Activated CD4-positive, alpha-beta T cell treated with anti-CD3 and anti-CD28 coated beads, Interleukin-10, Interleukin-2, amounts not matched to agents 100 ng/mL and 50 ng/mL, durations not matched to agents 16 hours and 8 hours (primary cell): ENCODE measurements around the gene KRTAP10-6.
"Not testable (repeated sequence)": the region's sequence is repeated elsewhere in the genome, so short reads cannot be mapped to it uniquely, and the experiment has no call there.

Experiments
- DNase-seq: peaks from one replicate; pipeline ENCODE4 v3.0.0-alpha.2; 2020

Gene KRTAP10-6

DNA sequence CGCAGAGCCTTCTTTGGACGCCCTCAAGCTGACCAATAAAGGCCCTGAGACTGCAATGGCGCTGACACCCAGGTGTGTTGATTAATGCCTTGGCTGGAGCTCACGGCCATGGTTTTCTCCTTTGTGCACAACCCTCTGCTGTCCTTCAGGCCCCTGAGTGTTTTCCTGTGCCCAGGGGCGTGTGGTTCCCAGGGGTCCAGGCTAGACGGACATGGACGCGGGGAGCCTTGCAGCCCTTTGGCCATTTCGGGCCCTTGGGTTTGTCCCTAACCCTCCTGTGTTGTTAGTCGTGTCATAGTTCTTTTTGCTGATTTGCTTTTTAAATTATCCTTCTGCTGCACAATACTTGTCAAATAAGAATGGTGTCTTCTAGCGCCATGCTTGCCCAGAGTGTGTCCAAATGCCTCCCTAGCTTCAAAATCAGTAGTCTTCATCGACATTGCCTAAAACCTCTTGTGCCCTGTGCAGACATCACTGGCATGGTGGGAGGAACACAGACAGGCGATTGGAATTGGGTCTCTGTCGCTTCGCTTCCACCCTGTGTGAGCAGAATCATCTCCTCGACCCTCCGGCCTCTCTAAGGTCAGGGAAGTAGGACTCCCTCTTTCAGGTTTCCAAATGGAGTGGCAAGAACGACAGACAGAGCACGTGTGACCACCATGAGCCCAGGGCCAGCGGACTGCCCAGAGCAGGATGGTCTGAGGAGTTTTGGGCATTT lies 16.8 kb downstream of the KRTAP10-6 start:
- DNase-seq = no peak

GRCh38 chr21:44574457-44575306 lies 17.6 kb downstream of the KRTAP10-6 start:
- DNase-seq = peak; percentile 6

DNA sequence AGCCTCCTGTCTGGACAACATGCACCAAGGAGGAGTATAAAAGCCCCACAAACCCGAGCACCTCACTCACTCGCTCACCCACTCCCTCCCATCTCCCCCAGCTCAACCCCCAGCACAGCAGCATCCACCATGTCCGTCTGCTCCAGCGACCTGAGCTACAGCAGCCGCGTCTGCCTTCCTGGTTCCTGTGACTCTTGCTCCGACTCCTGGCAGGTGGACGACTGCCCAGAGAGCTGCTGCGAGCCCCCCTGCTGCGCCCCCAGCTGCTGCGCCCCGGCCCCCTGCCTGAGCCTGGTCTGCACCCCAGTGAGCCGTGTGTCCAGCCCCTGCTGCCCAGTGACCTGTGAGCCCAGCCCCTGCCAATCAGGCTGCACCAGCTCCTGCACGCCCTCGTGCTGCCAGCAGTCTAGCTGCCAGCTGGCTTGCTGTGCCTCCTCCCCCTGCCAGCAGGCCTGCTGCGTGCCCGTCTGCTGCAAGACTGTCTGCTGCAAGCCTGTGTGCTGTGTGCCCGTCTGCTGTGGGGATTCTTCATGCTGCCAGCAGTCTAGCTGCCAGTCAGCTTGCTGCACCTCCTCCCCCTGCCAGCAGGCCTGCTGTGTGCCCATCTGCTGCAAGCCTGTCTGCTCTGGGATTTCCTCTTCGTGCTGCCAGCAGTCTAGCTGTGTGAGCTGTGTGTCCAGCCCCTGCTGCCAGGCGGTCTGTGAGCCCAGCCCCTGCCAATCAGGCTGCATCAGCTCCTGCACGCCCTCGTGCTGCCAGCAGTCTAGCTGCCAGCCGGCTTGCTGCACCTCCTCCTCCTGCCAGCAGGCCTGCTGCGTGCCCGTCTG lies 18.5 kb downstream of the KRTAP10-6 start, which contains the start of gene KRTAP10-4:
KRTAP10-4 (plus strand) TSS at position 100 of the 827 bp plus-strand sequence; CDS start at position 130, 30 bp downstream.
- DNase-seq = not testable (repeated sequence)

GRCh38 chr21:44572959-44573583 lies 19.2 kb downstream of the KRTAP10-6 start:
- no peak for DNase-seq

- DNase-seq = no peak
Observed at GRCh38 chr21:44571844-44572782, 20.2 kb downstream of the KRTAP10-6 start.

DNA sequence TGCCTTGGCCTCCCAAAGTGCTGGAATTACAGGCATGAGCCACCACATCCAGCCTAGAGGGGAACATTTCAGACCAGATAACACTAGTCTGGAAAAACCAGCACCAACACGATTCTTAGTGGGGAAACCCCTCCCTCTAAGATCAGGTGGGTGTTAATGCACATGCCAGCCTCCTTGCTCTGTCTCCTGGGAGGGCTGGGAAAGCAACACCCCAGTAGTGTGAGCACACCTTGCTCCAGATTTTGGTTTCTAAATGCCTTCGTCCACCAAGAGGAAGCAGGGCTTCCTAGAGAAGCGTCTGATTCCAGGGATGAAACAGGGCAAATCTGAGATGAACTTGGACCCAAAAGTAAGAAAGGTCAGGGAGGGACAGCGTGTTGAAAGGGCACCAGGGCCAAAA lies 21.0 kb downstream of the KRTAP10-6 start:
- no peak for DNase-seq

DNA sequence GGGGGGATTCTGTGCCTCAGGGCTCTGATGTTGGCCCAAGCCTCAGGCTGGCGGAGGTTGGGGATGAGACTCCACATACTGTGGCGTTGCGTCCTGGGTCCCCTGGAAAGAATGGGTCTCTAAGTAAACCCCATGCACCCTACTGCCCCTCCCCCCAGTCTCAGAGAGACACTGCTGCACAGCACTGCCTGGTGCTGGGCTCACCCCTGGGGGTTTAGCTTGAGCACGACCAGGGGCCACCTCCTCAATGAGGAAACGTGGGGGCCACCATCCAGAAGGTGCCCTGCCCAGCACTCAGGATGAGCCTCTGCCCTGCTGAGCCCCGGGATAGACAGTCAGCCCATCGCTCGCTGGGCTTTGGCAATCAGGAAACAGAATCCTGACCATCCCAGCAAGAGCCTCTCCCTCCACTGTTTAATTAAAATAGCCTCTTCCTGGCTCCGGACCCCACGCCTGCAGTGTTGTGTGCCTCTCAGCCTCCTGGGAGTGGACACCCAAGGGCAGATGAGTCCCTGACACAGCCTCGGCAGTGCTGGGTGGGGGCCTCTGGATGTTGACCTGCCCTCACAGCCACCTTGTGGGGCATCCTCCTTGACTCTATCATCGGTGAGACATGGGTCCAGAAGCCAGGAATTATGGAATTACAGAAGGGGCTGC lies 22.3 kb downstream of the KRTAP10-6 start:
- DNase-seq = no peak

DNA sequence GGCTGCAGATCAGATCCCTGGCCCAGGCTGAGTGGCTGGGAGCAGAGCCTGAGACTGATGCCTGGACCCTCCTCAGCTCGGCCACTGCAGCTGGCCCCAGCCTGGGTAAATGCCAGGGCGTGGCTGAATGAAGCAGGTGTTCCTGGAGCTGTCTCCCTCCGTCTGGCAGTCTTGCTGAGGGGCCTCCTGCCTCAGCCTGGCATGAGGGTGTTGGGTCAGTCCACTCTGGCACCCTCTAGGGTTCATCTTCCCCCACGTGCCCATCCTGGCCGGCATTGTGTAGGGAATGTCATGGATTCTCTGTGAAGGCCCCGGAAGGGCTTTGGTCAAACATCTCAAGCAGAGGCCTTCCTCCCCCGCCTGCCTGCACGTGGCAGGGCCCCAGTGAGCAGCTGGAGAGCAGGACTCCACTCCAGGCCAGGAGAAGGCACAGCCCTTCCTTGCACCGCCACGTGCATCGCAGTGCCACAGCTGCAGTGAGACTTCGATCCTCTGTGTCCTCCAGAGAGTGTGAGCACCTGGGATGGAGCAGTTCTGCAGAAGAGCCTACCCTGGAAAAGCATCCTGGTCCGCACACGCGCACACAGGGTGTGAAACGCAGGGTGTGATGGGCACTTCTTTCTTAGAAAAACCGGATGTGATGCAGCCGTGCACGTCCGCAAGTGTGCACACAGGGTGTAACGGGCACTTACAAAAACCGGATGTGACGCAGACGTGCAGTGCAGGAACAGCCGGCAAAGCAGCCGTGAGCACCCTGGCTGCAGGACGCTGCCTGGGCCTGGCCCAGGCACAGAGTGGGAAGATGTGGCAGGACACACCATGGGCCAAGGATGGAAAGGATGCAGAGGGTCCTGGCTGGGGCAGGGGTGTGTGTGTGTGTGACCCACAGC lies 23.4 kb downstream of the KRTAP10-6 start:
- no peak for DNase-seq

- DNase-seq = no peak
Observed at GRCh38 chr21:44568261-44568660, 24.0 kb downstream of the KRTAP10-6 start.

DNA sequence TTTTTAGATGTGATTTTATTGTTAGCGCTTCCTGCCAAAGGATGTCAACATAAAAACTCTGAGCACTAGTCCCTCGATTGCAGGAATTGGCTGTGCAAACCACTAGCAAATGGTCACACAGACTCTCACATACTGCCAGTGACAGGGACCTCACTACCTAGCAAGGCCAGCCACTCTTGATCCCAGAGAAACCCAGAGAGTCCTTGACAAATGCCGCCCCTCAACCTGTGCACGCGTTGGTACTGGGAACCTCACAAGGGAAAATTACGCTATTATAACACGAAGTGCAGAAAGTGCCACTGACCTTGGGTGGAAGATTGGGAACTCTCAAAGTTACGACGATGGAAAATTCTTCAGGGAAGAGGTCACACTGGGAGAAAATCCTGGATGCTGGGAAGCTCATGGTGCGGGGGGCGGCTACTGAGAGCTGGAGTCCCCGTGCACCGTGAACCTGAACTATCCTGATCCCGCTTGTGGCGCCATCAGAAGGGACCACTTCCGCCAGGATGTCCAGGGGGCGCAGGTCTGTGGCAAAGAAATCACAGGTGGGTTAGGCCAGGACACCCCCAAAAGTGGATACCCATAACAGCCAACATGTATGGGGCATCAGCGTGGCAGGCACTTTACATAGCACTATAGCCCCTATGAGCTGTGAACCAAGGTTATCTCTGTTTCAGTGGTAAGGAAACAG lies 24.7 kb downstream of the KRTAP10-6 start:
- DNase-seq = no peak

DNA sequence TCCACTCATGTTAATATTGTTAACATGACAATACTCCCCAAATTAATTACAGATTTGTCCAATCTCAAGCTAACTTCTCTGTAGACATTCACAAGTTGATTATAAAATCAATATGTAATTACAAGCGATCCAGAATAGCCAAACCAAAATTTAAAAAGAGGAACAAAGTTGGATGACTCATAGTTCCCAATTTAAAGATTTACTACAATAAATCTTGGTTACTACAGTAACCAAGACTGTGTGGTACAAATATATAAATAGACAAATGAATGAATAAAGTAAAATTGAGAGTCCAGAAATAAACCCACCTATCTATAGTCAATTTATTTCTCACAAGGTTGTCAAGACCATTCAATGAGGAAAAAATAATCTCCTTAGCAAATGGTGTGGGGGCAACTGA lies 25.9 kb downstream of the KRTAP10-6 start:
- no peak for DNase-seq

DNA sequence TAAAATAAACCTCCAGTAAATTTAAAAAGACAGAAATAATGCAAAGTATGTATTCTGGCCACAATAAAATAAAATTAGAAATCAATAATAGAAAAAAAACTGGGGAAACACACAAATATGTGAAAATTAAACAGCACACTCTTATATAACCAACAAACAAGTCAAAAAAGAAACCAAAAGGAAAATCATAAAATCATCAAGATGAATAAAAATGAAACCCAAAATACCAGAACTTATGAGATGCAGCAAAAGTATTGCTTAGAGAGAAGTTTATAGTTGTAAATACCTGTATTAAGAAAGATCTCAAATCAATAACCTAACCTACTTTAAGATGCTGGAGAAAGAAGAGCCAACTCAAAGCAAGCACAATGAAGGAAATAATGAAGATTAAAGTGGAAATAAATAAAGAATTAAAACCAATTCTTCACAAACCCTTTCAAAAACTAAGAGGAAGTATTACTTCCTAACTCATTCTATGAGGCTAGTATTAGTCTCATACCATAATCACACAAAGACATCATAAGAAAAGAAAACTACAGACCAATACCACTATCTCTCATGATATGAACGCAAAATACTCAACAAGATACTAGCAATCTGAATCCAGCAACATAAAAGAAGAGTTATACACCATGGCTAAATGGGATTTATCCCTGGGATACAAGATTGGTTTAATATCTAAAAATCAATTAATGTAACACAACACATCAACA lies 27.3 kb downstream of the KRTAP10-6 start:
- DNase-seq = peak; percentile 2

DNA sequence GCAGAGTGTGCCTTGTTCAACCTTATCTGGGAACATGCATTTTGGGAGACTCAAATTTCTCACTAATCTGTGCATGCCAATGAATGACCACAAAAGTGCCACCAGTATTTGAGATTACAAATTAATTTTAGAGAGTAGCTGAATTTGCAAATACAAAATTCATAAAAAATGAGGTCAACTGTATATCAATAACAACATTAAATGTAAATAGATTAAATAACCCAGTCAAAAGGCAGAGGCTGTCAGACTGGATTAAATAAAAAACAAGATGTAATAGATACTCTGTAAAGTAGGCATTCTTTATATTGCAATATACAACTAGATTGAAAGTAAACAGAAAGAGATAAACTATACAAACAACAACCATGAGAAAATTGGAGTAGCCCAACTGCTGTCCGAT lies 28.2 kb downstream of the KRTAP10-6 start:
- no peak for DNase-seq

- DNase-seq = no peak
Observed at GRCh38 chr21:44558695-44559094, 33.6 kb downstream of the KRTAP10-6 start, which contains the start of gene KRTAP10-3. KRTAP10-3 (minus strand) TSS chr21:44558795; CDS start chr21:44558715, 80 bp downstream.

DNA sequence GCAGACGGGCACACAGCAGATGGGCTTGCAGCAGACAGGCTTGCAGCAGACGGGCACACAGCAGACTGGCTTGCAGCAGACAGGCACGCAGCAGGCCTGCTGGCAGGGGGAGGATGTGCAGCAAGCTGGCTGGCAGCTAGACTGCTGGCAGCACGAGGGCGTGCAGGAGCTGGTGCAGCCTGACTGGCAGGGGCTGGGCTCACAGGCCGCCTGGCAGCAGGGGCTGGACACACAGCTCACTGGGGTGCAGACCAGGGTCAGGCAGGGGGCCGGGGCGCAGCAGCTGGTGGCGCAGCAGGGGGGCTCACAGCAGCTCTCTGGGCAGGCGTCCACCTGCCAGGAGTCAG lies 34.0 kb downstream of the KRTAP10-6 start:
- DNase-seq = not testable (repeated sequence)

DNA sequence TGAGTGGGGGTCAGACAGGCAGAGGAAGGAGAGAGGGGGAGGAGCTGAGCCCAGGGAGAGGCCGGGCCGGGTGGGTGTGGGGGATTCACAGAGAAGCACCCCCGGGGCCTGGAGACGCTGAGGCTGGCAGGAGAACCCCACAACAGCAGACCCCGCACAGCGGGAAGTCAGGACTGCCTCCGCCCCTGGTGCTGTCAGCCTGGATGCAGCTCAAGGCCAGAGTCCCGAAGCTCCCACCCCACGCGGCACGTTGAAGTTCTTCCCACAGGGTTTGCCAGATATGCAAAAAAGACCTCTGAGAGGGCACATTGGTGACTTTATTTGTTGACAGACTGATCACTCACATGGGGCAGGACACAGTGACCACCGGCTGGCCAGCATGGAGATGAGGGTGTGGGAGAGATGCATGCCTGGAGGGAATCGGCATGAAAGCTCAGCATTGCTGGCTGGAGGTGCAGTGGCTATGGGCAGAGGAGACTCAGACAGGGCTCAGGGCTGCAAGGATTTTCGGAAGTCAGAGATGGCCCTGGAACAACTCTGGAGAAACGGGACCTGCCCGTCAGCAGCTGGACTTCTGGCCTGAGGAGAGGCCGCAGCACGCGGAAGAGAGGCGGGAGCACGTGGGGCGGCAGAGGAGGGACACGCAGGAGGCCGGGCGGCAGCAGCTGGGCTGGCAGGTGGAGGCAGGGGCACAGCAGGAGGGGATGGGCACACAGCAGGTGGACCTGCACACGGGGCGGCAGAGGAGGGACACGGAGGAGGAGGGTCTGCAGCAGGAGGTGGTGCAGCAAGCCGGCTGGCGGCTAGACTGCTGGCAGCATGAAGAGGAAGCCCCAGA lies 34.6 kb downstream of the KRTAP10-6 start:
- no peak for DNase-seq

- DNase-seq = no peak
Observed at GRCh38 chr21:44556879-44557278, 35.4 kb downstream of the KRTAP10-6 start.
